Skeletal muscle tissue (tissue), 4 donors: ENCODE data around the gene UGT1A5. TPM values are rescaled to one million over a fixed set of nuclear protein-coding genes. Genes with fewer than 3 reads are reported as not detected.

Source experiments
- H3K27ac ChIP-seq: one replicate; pipeline ENCODE4 v1.7.0; 2013; ENCODE audit warnings: mild to moderate bottlenecking, low read depth, low read length, inconsistent platforms
- H3K27me3 ChIP-seq, 3 donors: one replicate each; pipeline ENCODE4 v1.7.0; 2013; ENCODE audit warnings: low read length in 3 of 3; ENCODE audit not compliant: control insufficient read depth in 3 of 3, insufficient read depth in 3 of 3
- H3K36me3 ChIP-seq, 3 donors: one replicate each; pipeline ENCODE4 v1.7.0; 2013; ENCODE audit warnings: low read length in 3 of 3; ENCODE audit not compliant: control insufficient read depth in 3 of 3, insufficient read depth in 3 of 3
- H3K4me1 ChIP-seq, 3 donors: one replicate each; pipeline ENCODE4 v1.7.0; 2013; ENCODE audit warnings: low read length in 3 of 3, mild to moderate bottlenecking in 3 of 3; ENCODE audit not compliant: control insufficient read depth in 3 of 3, insufficient read depth in 3 of 3
- H3K4me3 ChIP-seq, 3 donors: one replicate each; pipeline ENCODE4 v1.7.0; 2013; ENCODE audit warnings: low read length in 3 of 3
- H3K9ac ChIP-seq, 3 donors: one replicate each; pipeline ENCODE4 v1.7.0; 2013; ENCODE audit warnings: low read length in 3 of 3, mild to moderate bottlenecking in 3 of 3, moderate library complexity in 2 of 3, low read depth in 1 of 3
- H3K9me3 ChIP-seq, 3 donors: one replicate each; pipeline ENCODE4 v1.7.0; 2013; ENCODE audit warnings: low read length in 3 of 3; ENCODE audit not compliant: control insufficient read depth in 3 of 3
- total RNA-seq: library from RNA; depleted of rRNA; stranded (reverse); fragments of >200 nt; gene quantifications from one replicate; pipeline ENCODE4 v1.2.3, GENCODE V29; 2014
- donor health status: Osteomylitis.

Gene UGT1A5
- total RNA-seq, 1 donor from 2014 or later, result not detected

- no peaks in the 10 kb centered on the region for H3K9me3 ChIP-seq
- H3K27me3 ChIP-seq, result peaks cover 0 to 3% (median 0%) of the 10 kb centered on the region in 3 donors
- H3K4me1 ChIP-seq, result no peaks in the 10 kb centered on the region
- no peaks in the 10 kb centered on the region for H3K36me3 ChIP-seq
- no peak overlapping the region for H3K9ac ChIP-seq
- no peak overlapping the region for H3K4me3 ChIP-seq
- no peak overlapping the region for H3K27ac ChIP-seq
Observed at GRCh38 chr2:233680361-233681045, 32.2 kb upstream of the UGT1A5 start.

- no peak within 1 kb of the TSS for H3K4me3 ChIP-seq
- H3K27ac ChIP-seq, result no peak within 1 kb of the TSS
- no peaks in the 10 kb centered on the region for H3K9me3 ChIP-seq
- peaks cover 0 to 3% (median 0%) of the 10 kb centered on the region in 3 donors for H3K27me3 ChIP-seq
- no peaks in the 10 kb centered on the region for H3K36me3 ChIP-seq
- H3K9ac ChIP-seq, result no peak within 1 kb of the TSS
- no peaks in the 10 kb centered on the region for H3K4me1 ChIP-seq
Observed at GRCh38 chr2:233681521-233682099, 31.1 kb upstream of the UGT1A5 start, which contains the start of gene UGT1A7. Gene UGT1A7, plus strand, starts transcription at chr2:233681901. Its CDS starts 37 bp downstream, at chr2:233681938.

GRCh38 chr2:233684640-233685039, 28.1 kb upstream of the UGT1A5 start:
- no peaks in the 10 kb centered on the region for H3K9me3 ChIP-seq
- no peak overlapping the region for H3K27ac ChIP-seq
- H3K9ac ChIP-seq, result no peak overlapping the region
- H3K4me1 ChIP-seq, result no peaks in the 10 kb centered on the region
- no peaks in the 10 kb centered on the region for H3K36me3 ChIP-seq
- no peak overlapping the region for H3K4me3 ChIP-seq
- H3K27me3 ChIP-seq, result peaks cover 0 to 3% (median 0%) of the 10 kb centered on the region in 3 donors

- Histone ChIP-seq H3K4me3 (no peak overlapping the region), H3K27me3 (peaks cover 0 to under 1% (median 0%) of the 10 kb centered on the region in 3 donors), H3K4me1 (no peaks in the 10 kb centered on the region), H3K9ac (no peak overlapping the region), H3K9me3 (no peaks in the 10 kb centered on the region), H3K27ac (no peak overlapping the region), H3K36me3 (no peaks in the 10 kb centered on the region)
Observed at GRCh38 chr2:233686928-233687327, 25.8 kb upstream of the UGT1A5 start.

- no peaks in the 10 kb centered on the region for H3K36me3 ChIP-seq
- H3K9ac ChIP-seq, result no peak overlapping the region
- H3K27ac ChIP-seq, result no peak overlapping the region
- H3K27me3 ChIP-seq, result peaks cover 0 to 2% (median 0%) of the 10 kb centered on the region in 3 donors
- no peaks in the 10 kb centered on the region for H3K9me3 ChIP-seq
- H3K4me1 ChIP-seq, result no peaks in the 10 kb centered on the region
- H3K4me3 ChIP-seq, result no peak overlapping the region
Observed at GRCh38 chr2:233688341-233688740, 24.4 kb upstream of the UGT1A5 start.

GRCh38 chr2:233689031-233689430, 23.7 kb upstream of the UGT1A5 start:
- no peak overlapping the region for H3K4me3 ChIP-seq
- no peak overlapping the region for H3K9ac ChIP-seq
- H3K36me3 ChIP-seq, result no peaks in the 10 kb centered on the region
- no peaks in the 10 kb centered on the region for H3K9me3 ChIP-seq
- no peak overlapping the region for H3K27ac ChIP-seq
- peaks cover 0 to 2% (median 0%) of the 10 kb centered on the region in 3 donors for H3K27me3 ChIP-seq
- no peaks in the 10 kb centered on the region for H3K4me1 ChIP-seq

- no peak overlapping the region for H3K9ac ChIP-seq
- H3K36me3 ChIP-seq, result no peaks in the 10 kb centered on the region
- no peak overlapping the region for H3K27ac ChIP-seq
- H3K4me1 ChIP-seq, result no peaks in the 10 kb centered on the region
- no peak overlapping the region for H3K4me3 ChIP-seq
- no peaks in the 10 kb centered on the region for H3K9me3 ChIP-seq
- peaks cover 0 to 2% (median 0%) of the 10 kb centered on the region in 3 donors for H3K27me3 ChIP-seq
Observed at GRCh38 chr2:233689501-233689900, 23.2 kb upstream of the UGT1A5 start.

GRCh38 chr2:233690444-233690843, 22.3 kb upstream of the UGT1A5 start:
- Histone ChIP-seq H3K36me3 (no peaks in the 10 kb centered on the region), H3K27me3 (peaks cover 0 to 2% (median 0%) of the 10 kb centered on the region in 3 donors), H3K4me3 (no peak overlapping the region), H3K9me3 (no peaks in the 10 kb centered on the region), H3K9ac (no peak overlapping the region), H3K27ac (no peak overlapping the region), H3K4me1 (no peaks in the 10 kb centered on the region)

- Histone ChIP-seq H3K9me3 (no peaks in the 10 kb centered on the region), H3K4me3 (no peak overlapping the region), H3K27me3 (peaks cover 0 to 2% (median 0%) of the 10 kb centered on the region in 3 donors), H3K4me1 (no peaks in the 10 kb centered on the region), H3K36me3 (no peaks in the 10 kb centered on the region), H3K9ac (no peak overlapping the region), H3K27ac (no peak overlapping the region)
Observed at GRCh38 chr2:233691443-233692433, 21.0 kb upstream of the UGT1A5 start.
